MM.1S (cell line): ENCODE results near the gene SYTL5.

Experiments
- EZH2 ChIP-seq: fragments of 300-600 bp; sonication (generic); optimal IDR thresholded peaks from 2 replicates; pipeline ENCODE3; 2017; ENCODE audit warnings: low read depth, mild to moderate bottlenecking, antibody characterized with exemption, low read length, mixed read lengths
- TF ChIP-seq, protein P1 (sequence below): fragments of 300-600 bp; sonication (generic); IDR thresholded peaks from 2 replicates; pipeline ENCODE4 v1.5.1; 2016; ENCODE audit warnings: antibody characterized with exemption, low read length, mixed read lengths

DNA sequence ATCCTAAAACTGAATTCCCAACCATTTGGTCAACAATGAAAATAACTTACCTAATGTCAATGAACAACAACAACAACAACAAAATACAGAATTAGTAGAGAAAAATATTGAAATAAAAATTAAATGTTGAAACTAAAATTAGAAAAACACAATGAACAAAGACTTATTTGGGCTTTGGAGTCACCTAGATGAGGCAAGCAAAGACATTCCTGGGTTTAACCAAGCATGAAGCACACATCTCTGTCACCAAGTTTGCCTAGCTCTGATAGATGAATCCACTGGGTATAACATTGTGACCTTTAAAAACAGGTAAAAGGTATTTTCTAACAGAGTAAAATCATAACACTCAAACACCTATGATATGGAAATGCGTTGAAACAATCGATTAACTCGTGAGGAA lies 13.2 kb upstream of the SYTL5 start:
- TF ChIP-seq EZH2, result no peak
- TF ChIP-seq, protein P1, sequence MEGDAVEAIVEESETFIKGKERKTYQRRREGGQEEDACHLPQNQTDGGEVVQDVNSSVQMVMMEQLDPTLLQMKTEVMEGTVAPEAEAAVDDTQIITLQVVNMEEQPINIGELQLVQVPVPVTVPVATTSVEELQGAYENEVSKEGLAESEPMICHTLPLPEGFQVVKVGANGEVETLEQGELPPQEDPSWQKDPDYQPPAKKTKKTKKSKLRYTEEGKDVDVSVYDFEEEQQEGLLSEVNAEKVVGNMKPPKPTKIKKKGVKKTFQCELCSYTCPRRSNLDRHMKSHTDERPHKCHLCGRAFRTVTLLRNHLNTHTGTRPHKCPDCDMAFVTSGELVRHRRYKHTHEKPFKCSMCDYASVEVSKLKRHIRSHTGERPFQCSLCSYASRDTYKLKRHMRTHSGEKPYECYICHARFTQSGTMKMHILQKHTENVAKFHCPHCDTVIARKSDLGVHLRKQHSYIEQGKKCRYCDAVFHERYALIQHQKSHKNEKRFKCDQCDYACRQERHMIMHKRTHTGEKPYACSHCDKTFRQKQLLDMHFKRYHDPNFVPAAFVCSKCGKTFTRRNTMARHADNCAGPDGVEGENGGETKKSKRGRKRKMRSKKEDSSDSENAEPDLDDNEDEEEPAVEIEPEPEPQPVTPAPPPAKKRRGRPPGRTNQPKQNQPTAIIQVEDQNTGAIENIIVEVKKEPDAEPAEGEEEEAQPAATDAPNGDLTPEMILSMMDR, result no peak
